Stimulated activated CD8-positive, alpha-beta memory T cell treated with anti-CD3 and anti-CD28 coated beads, Interleukin-12 subunit alpha, Interleukin-12 subunit beta, amount 100 ng/mL, for 24 hours (primary cell): ENCODE data around the gene TMEM207.

ENCODE experiments used
- DNase-seq: peaks from one replicate; pipeline ENCODE4 v3.0.0-alpha.2; 2020; ENCODE audit errors: extremely low read depth

The TMEM207 gene

DNA sequence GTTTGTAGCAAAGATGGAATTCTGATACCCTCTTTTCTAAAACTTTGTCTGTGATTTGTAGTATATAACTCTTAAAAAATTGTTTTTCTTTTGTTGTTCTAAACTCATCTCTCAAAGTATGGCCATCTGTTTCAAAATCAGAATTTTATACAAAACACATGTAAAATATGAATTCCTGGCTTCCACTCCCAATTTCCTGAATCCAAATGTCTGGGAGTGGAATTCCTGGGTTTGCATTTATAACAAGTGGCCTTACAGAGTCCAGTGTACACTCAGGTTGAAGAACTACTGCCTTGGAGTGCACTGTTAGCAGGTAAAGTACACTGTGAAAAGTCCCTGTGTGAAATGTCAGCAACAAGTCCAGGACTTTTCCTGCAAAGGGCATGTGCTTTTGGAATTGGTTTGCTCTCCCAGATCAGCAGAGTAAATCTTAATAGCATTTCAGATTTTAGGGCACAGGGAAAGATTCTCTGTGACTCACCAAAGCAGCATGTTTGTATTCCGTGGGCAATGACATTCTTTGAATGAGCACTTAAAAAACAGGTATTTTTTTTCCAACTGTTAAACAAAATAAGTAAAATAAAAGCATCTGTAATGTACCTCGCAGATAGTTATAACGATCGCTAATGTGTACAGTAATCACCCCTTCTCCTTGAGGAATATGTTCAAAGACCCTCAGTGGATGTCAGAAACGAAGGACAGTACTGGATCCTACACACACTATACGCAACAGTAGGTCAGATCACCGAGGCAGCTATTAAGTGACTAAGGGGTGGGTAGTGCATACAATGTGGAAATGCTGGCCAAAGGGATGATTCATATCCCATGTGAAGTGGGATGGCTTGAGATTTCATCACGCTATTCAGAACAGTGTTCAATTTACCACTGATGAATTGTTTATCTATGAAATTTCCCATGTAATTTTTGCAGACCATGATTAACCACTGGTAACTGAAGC is 63.7 kb downstream of the TMEM207 start:
- no peak for DNase-seq

DNA sequence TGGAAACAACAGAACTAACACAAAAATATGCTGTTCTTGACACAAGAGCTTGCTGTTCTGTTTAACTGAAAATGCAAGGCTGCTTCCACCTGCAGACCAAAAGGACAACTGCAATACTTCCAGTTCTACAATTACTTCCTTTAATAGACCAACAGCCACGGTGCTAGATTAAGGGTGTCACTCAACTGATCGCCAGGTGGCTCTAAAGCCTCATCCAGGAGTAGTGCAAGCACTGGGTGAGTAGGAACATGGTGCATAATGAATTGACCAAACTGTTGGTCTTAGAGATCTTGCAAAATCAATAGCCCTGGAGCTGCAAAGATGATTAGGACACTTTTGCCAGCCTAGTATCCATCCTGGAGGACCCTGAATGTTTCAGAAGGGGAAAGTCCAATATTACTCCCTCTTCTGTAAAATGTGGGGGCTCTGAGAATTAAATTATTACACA is 65.4 kb downstream of the TMEM207 start:
- DNase-seq = no peak

- no peak for DNase-seq
Observed at GRCh38 chr3:190382082-190382481, 67.6 kb downstream of the TMEM207 start.

DNA sequence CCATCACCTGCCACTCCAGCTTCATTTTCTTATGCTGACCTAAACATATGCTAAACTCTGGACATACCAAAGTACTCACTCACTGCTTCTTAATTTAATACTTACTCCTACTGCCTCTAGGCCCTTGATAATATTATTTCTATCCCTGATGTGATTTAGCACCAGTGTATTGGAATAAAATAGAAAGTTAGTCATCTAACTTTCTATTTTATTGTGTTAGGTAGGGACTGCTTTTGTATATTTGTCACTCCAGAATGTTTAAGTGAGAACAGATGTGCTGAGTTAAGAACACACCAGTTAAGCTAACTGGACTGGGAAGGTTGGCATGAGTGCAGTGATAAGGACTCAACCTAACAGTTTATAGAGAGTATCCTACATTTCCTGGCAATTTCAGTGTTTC is 68.3 kb downstream of the TMEM207 start:
- no peak for DNase-seq

GRCh38 chr3:190380184-190380583 is 69.5 kb downstream of the TMEM207 start:
- no peak for DNase-seq
